ENCODE measurements around the gene ANAPC5.
"Not testable (repeated sequence)": the region's sequence is repeated elsewhere in the genome, so short reads cannot be mapped to it uniquely, and the experiment has no call there.

The ANAPC5 gene

GRCh38 chr12:121280531-121280930 is 71.7 kb downstream of the ANAPC5 start:
- H3K4me3 ChIP-seq (ENCODE audit: low read length); H3K27me3 ChIP-seq (ENCODE audit: insufficient read depth, low read length); H3K4me1 ChIP-seq (ENCODE audit: insufficient read depth, low read length); H3K27ac ChIP-seq (ENCODE audit: low read length); H3K9me3 ChIP-seq (ENCODE audit: insufficient read depth, low read depth, low read length); H3K9ac ChIP-seq (ENCODE audit: low read depth, low read length): not testable (repeated sequence)
- H3K36me3 ChIP-seq (ENCODE audit: insufficient read depth, low read depth, low read length), result 0 out of 2 replicates have a peak, but pooled peaks cover 14% of the 10 kb centered on the region

DNA sequence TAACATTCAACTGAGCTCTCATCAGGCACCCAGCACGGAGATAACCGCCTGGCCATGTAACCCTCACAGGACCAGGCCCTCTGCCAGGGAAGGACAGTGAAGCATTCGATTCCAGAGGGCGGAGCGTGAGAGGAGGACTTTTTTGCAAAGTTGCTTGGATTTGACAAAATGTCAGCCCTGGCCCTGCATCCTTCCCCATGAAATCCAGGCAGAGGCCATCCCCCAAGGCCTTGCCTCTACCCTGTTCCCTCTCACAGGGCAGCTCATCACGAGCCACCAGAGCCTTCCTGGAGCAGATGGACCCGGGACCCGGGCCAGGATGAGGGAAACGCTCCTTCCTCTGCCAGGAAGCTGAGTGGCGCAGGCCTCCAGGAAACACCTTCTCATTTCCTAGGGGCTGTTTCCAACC is 72.7 kb downstream of the ANAPC5 start:
- H3K9ac ChIP-seq (ENCODE audit: low read depth, low read length), result no peak overlapping the region
- no peak overlapping the region for H3K27ac ChIP-seq (ENCODE audit: low read length)

DNA sequence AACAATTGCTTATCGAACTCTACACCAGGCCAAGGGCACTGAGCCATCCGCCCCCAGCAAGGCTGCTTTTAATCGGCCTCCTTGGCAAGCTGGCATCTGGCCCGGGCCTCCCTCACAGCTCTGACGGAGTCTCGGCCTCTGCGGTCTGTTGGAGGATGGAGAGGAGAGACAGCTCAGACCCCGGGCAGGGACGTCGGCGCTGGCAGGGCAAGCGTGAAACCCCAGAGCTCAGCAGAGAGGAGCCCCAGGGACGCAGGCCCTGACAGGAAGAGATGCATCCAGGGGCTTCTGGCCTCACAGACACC is 73.2 kb downstream of the ANAPC5 start:
- H3K4me3 ChIP-seq (ENCODE audit: low read length), result no peak overlapping the region
- no peaks in the 10 kb centered on the region for H3K9me3 ChIP-seq (ENCODE audit: insufficient read depth, low read depth, low read length)
- H3K4me1 ChIP-seq (ENCODE audit: insufficient read depth, low read length), result peaks cover 3% of the 10 kb centered on the region
- H3K27ac ChIP-seq (ENCODE audit: low read length), result no peak overlapping the region
- H3K9ac ChIP-seq (ENCODE audit: low read depth, low read length), result no peak overlapping the region
- no peaks in the 10 kb centered on the region for H3K27me3 ChIP-seq (ENCODE audit: insufficient read depth, low read length)
- H3K36me3 ChIP-seq (ENCODE audit: insufficient read depth, low read depth, low read length), result 0 out of 2 replicates have a peak, but pooled peaks cover 13% of the 10 kb centered on the region

More for the DNA sequence above, 72.7 kb downstream of the ANAPC5 start:
- H3K9me3 ChIP-seq (ENCODE audit: insufficient read depth, low read depth, low read length), result no peaks in the 10 kb centered on the region
- 0 out of 2 replicates have a peak, but pooled peaks cover 14% of the 10 kb centered on the region for H3K36me3 ChIP-seq (ENCODE audit: insufficient read depth, low read depth, low read length)
- no peaks in the 10 kb centered on the region for H3K27me3 ChIP-seq (ENCODE audit: insufficient read depth, low read length)
- no peak overlapping the region for H3K4me3 ChIP-seq (ENCODE audit: low read length)
- peaks cover 3% of the 10 kb centered on the region for H3K4me1 ChIP-seq (ENCODE audit: insufficient read depth, low read length)

DNA sequence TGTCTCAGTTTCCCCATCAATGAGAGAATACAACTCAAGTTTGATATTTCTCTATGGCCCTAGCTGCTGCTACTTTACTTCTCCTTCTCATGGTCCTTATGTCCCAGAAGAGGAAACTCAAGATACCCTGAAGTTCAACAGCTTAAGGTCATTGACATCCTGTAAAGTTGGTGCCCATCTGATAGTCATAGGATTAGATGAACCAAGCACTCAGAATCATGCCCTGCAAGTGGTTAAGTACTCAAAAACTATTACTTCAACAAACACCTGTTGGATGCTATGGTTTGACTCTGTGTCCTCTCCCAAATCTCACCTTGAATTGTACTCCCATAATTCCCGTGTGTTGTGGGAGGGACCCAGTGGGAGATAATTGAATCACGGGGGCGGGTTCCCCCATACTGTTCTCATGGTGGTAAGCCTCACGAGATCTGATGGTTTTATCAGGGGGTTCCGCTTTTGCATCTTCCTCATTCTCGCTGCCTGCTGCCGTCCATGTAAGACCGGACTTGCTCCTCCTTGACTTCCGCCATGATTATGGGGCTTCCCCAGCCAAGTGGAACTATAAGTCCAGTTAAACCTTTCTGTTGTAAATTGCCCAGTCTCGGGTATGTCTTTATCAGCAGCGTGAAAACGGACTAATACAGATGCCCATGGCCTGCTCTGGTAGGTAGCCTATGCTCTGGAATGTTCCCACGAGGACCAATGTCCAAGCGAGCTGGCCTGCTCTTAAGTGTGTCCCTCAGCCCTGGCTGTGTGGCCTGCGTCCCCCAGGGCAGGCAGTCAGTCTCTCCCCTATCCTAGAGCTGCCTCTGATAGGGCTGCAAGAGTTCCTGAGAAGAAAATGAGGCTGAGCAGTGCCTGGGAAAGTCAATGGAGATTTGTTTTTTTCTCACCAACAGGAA is 73.8 kb downstream of the ANAPC5 start:
- no peak overlapping the region for H3K9ac ChIP-seq (ENCODE audit: low read depth, low read length)
- peaks cover 3% of the 10 kb centered on the region for H3K4me1 ChIP-seq (ENCODE audit: insufficient read depth, low read length)
- H3K9me3 ChIP-seq (ENCODE audit: insufficient read depth, low read depth, low read length), result no peaks in the 10 kb centered on the region
- no peaks in the 10 kb centered on the region for H3K27me3 ChIP-seq (ENCODE audit: insufficient read depth, low read length)
- H3K36me3 ChIP-seq (ENCODE audit: insufficient read depth, low read depth, low read length), result 0 out of 2 replicates have a peak, but pooled peaks cover 15% of the 10 kb centered on the region
- no peak overlapping the region for H3K4me3 ChIP-seq (ENCODE audit: low read length)
- no peak overlapping the region for H3K27ac ChIP-seq (ENCODE audit: low read length)

DNA sequence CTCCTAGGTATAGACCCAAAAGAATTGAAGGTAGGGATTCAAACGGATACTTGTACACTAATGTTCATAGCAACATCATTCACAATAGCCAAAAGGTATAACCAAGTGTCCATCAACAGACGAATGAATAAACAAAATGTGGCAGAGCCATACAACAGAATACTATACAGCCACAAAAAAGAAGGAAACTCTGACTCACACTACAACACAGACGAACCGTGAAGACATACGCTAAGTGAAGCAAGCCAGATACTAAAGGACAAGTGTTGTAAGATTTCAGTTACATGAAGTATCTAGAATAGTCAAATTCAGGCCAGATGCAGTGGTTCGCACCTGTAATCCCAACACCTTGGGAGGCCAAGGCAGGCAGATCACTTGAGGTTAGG is 74.8 kb downstream of the ANAPC5 start:
- no peak overlapping the region for H3K27ac ChIP-seq (ENCODE audit: low read length)
- H3K27me3 ChIP-seq (ENCODE audit: insufficient read depth, low read length), result no peaks in the 10 kb centered on the region
- 0 out of 2 replicates have a peak, but pooled peaks cover 22% of the 10 kb centered on the region for H3K36me3 ChIP-seq (ENCODE audit: insufficient read depth, low read depth, low read length)
- H3K4me1 ChIP-seq (ENCODE audit: insufficient read depth, low read length), result peaks cover 3% of the 10 kb centered on the region
- no peak overlapping the region for H3K4me3 ChIP-seq (ENCODE audit: low read length)
- H3K9ac ChIP-seq (ENCODE audit: low read depth, low read length), result no peak overlapping the region
- H3K9me3 ChIP-seq (ENCODE audit: insufficient read depth, low read depth, low read length), result no peaks in the 10 kb centered on the region

- Histone ChIP-seq H3K4me3 (ENCODE audit: low read length) (no peak overlapping the region), H3K9me3 (ENCODE audit: insufficient read depth, low read depth, low read length) (no peaks in the 10 kb centered on the region), H3K9ac (ENCODE audit: low read depth, low read length) (no peak overlapping the region), H3K4me1 (ENCODE audit: insufficient read depth, low read length) (no peaks in the 10 kb centered on the region), H3K27ac (ENCODE audit: low read length) (no peak overlapping the region), H3K27me3 (ENCODE audit: insufficient read depth, low read length) (no peaks in the 10 kb centered on the region), H3K36me3 (ENCODE audit: insufficient read depth, low read depth, low read length) (peaks cover 37% of the 10 kb centered on the region)
Measured at GRCh38 chr12:121274036-121274763, 78.0 kb downstream of the ANAPC5 start.

GRCh38 chr12:121273364-121273896 is 78.8 kb downstream of the ANAPC5 start:
- Histone ChIP-seq H3K9me3 (ENCODE audit: insufficient read depth, low read depth, low read length) (no peaks in the 10 kb centered on the region), H3K9ac (ENCODE audit: low read depth, low read length) (no peak overlapping the region), H3K27ac (ENCODE audit: low read length) (no peak overlapping the region), H3K4me3 (ENCODE audit: low read length) (no peak overlapping the region), H3K27me3 (ENCODE audit: insufficient read depth, low read length) (no peaks in the 10 kb centered on the region), H3K36me3 (ENCODE audit: insufficient read depth, low read depth, low read length) (peaks cover 42% of the 10 kb centered on the region), H3K4me1 (ENCODE audit: insufficient read depth, low read length) (no peaks in the 10 kb centered on the region)

DNA sequence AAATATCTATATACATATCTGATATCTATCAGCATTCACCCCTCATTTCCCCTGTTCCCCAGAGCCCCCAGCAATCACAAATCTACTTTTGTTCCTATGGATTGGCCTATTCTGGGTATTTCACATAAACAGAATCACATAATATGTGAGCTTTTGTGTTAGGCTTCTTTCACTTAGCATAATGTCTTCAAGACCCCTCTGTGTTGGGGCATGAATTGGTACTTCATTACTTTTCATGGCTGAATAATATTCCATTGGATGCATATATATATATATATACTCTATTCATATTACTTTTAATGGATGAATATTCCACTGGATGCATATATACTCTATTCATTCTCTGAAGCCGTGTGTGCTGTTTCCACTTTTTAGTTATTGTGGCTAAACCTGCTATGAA is 84.4 kb downstream of the ANAPC5 start:
- Histone ChIP-seq H3K9ac (ENCODE audit: low read depth, low read length) (no peak overlapping the region), H3K27me3 (ENCODE audit: insufficient read depth, low read length) (no peaks in the 10 kb centered on the region), H3K9me3 (ENCODE audit: insufficient read depth, low read depth, low read length) (no peaks in the 10 kb centered on the region), H3K4me1 (ENCODE audit: insufficient read depth, low read length) (no peaks in the 10 kb centered on the region), H3K27ac (ENCODE audit: low read length) (no peak overlapping the region), H3K36me3 (ENCODE audit: insufficient read depth, low read depth, low read length) (peaks cover 53% of the 10 kb centered on the region), H3K4me3 (ENCODE audit: low read length) (no peak overlapping the region)

- Histone ChIP-seq H3K36me3 (ENCODE audit: insufficient read depth, low read depth, low read length) (peaks cover 61% of the 10 kb centered on the region), H3K27me3 (ENCODE audit: insufficient read depth, low read length) (no peaks in the 10 kb centered on the region), H3K9ac (ENCODE audit: low read depth, low read length) (no peak overlapping the region), H3K4me1 (ENCODE audit: insufficient read depth, low read length) (no peaks in the 10 kb centered on the region), H3K9me3 (ENCODE audit: insufficient read depth, low read depth, low read length) (no peaks in the 10 kb centered on the region), H3K27ac (ENCODE audit: low read length) (no peak overlapping the region), H3K4me3 (ENCODE audit: low read length) (no peak overlapping the region)
Measured at GRCh38 chr12:121264951-121265515, 87.2 kb downstream of the ANAPC5 start.

DNA sequence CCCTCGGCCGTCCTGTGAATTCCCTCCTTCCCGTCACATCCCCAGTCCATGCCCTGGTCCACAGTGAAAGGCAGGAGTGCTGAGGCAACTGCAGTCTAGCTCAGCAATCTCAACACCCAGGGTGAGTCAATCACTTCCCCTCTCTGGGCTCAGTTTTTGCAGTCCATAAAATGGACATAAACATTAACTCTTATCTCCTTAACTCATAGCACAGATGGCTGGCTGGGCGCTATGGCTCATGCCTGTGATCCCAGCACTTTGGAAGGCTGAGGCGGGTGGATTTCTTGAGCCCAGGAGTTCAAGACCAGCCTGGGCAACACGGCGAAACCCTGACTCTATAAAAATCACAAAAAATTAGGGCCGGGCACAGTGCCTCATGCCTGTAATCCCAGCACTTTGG is 88.1 kb downstream of the ANAPC5 start:
- Histone ChIP-seq H3K9ac (ENCODE audit: low read depth, low read length) (no peak overlapping the region), H3K36me3 (ENCODE audit: insufficient read depth, low read depth, low read length) (peaks cover 64% of the 10 kb centered on the region), H3K4me3 (ENCODE audit: low read length) (no peak overlapping the region), H3K4me1 (ENCODE audit: insufficient read depth, low read length) (no peaks in the 10 kb centered on the region), H3K9me3 (ENCODE audit: insufficient read depth, low read depth, low read length) (no peaks in the 10 kb centered on the region), H3K27me3 (ENCODE audit: insufficient read depth, low read length) (no peaks in the 10 kb centered on the region), H3K27ac (ENCODE audit: low read length) (no peak overlapping the region)

GRCh38 chr12:121263206-121263935 is 88.8 kb downstream of the ANAPC5 start:
- Histone ChIP-seq H3K4me1 (ENCODE audit: insufficient read depth, low read length) (no peaks in the 10 kb centered on the region), H3K9ac (ENCODE audit: low read depth, low read length) (no peak overlapping the region), H3K36me3 (ENCODE audit: insufficient read depth, low read depth, low read length) (peaks cover 61% of the 10 kb centered on the region), H3K27me3 (ENCODE audit: insufficient read depth, low read length) (no peaks in the 10 kb centered on the region), H3K9me3 (ENCODE audit: insufficient read depth, low read depth, low read length) (no peaks in the 10 kb centered on the region), H3K4me3 (ENCODE audit: low read length) (no peak overlapping the region), H3K27ac (ENCODE audit: low read length) (no peak overlapping the region)
